NCI-H748 treated with DMSO at 0.1 percent for 48 hours (cell line): ENCODE measurements around the gene PRSS1.

Experiments
- DNase-seq: peaks from one replicate; lab custom pipeline; 2025; lab: John Stamatoyannopoulos, UW

PRSS1 gene

DNA sequence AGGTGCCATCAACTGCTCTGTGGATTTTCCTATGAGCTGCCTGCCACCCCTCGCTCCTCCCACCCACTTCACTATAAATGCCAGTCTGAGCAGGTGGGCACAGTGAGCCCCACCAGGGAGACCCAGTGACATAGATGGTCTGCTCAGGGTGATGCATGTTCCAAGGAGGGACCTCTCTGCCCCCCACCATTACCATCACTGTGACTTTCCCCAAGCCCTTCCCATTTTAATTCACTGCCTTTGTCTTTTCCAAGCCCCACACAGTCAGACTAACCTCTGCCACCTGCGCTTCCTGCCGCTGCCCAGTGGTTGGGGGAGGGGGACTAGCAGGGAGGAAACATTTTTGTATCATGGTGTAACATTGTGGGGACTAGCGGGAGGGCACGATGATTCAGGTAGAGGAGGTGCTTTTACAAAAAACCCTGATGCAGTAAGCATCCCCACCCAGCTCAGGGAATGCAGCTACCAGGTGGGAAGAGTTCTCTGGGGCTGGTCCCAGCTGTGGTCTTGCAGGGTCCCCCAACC lies 46.1 kb downstream of the PRSS1 start:
- DNase-seq, result no peak

DNA sequence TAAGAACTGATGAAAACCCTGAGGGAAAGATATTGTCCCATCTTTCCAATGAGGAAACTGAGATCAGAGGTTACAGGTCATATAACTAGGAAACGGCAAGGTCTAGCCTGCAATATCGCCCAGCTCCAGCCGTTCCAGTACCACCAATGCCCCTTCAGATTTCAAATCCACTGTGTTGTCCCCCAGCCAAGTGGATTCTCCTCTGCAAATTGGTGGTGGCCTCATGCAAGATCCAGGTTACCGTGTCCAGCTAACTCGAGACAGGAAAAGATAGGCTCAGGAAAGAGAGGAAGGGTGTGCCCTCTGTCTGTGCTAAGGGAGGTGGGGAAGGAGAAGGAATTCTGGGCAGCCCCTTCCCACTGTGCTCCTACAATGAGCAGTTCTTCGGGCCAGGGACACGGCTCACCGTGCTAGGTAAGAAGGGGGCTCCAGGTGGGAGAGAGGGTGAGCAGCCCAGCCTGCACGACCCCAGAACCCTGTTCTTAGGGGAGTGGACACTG lies 46.8 kb downstream of the PRSS1 start:
- DNase-seq, result no peak

DNA sequence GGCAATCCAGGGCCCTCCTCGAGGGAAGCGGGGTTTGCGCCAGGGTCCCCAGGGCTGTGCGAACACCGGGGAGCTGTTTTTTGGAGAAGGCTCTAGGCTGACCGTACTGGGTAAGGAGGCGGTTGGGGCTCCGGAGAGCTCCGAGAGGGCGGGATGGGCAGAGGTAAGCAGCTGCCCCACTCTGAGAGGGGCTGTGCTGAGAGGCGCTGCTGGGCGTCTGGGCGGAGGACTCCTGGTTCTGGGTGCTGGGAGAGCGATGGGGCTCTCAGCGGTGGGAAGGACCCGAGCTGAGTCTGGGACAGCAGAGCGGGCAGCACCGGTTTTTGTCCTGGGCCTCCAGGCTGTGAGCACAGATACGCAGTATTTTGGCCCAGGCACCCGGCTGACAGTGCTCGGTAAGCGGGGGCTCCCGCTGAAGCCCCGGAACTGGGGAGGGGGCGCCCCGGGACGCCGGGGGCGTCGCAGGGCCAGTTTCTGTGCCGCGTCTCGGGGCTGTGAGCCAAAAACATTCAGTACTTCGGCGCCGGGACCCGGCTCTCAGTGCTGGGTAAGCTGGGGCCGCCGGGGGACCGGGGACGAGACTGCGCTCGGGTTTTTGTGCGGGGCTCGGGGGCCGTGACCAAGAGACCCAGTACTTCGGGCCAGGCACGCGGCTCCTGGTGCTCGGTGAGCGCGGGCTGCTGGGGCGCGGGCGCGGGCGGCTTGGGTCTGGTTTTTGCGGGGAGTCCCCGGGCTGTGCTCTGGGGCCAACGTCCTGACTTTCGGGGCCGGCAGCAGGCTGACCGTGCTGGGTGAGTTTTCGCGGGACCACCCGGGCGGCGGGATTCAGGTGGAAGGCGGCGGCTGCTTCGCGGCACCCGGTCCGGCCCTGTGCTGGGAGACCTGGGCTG lies 47.5 kb downstream of the PRSS1 start:
- DNase-seq, result no peak

DNA sequence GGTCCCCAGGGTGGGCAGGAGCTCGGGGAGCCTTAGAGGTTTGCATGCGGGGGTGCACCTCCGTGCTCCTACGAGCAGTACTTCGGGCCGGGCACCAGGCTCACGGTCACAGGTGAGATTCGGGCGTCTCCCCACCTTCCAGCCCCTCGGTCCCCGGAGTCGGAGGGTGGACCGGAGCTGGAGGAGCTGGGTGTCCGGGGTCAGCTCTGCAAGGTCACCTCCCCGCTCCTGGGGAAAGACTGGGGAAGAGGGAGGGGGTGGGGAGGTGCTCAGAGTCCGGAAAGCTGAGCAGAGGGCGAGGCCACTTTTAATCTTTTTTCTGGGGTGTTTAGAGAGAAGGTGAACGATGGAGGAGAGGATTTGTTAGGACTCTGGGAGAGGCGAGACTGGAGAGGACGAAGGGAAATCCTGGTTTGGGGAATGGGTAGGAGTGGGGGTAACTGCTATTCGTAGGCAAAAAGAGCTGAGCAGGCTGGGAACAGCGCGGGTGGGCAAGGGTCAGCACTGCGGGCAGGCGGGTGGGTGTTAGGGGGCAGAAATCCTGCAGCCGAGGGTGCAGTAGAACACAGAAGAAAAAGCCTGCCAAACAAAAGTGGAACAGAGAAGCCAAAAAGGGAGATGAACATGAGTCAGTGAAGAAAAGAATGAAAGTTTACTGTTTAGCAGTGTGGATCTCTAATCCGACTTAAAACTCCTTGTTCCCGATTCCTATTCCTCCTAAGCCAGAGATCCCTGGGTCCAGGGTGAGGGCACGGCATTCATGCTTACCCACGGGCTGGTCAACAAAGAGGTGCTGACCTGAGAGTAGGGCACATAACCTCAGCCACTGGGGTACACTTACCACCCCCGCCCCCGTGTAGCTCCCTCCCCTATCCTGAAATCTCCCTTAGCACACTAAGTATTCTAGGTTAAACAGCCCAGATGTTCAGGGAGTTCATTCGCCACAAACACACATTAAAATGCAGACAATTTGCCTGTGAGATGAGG lies 48.4 kb downstream of the PRSS1 start:
- no peak for DNase-seq

DNA sequence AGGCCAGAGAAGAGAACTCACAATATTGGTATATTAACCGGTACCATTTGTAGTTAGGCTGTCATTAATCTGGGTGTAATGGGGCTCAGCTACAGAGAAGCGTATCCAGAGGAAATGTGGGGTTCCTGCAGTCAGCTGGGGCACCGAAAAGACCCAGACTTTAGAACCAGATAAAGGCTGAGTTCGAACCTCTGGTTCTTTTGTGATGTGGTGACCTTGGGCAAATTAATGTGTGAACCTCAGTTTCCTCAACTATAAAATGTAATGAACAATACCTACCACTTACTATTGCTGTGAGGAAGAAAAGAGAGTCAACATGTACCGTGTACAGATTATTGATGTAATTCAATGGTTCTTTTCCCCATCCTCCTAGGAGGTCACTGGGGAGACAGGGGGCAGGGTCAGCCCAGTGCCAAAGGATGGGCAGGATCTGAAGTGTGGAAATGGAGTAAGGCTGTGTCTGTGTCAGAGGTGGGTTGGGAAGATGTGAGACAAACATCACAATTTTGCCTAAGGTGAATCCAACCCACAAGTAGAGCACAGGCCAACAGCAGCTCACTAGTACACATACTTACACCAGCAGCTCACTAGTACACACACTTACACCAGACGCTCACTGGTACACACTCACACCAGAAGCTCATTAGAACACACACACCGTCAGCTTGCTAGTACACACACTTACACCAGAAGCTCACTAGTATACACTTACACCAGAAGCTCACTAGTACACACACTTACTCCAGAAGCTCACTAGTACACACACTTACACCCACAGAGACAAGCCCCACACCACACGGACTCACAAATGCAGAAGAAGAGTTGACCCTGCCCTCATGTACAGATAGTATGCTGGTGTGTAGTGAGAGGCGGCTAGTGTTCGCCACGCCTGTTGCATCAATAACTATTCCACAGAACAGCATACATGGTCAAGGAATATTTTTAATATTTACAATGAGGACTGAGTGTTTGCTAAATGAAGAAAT lies 49.5 kb downstream of the PRSS1 start:
- DNase-seq, result no peak

DNA sequence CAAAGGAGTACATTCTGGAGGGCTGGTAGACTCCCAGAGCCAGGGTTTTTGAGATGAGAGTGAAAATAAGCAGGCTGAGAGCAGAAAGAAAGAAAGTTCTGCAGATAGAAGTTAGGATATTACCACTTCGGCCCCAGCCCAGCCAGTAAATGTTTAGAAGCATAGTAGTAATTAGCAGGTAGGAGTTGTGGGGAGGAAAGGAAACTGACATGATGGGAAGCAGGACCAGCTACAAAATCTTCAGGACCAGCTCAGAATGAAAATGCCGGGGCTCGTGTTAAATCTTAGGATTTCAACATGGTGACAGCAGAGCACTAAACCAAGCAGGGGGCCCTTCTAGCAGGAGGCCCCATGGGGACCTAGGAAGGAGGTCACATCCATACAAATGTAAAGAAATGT lies 50.2 kb downstream of the PRSS1 start:
- no peak for DNase-seq

DNA sequence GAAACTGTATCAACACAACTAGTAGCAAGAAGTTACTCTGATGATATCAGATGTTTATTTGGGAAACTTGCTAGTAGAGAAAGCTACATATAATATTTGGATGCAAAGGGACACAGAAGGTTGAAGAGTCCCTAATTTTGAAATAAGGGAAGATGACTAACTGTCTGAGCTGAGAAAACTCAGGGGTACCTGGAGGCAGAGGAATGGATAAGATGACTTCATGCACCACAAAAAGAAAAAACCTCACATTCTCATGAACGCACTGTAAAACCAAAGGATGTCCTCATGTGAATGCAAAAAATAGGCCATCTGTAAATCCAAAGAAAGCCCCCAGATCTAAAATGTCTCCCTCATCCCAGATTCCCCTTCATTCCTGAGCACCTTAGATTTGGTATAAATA lies 50.8 kb downstream of the PRSS1 start:
- no peak for DNase-seq

DNA sequence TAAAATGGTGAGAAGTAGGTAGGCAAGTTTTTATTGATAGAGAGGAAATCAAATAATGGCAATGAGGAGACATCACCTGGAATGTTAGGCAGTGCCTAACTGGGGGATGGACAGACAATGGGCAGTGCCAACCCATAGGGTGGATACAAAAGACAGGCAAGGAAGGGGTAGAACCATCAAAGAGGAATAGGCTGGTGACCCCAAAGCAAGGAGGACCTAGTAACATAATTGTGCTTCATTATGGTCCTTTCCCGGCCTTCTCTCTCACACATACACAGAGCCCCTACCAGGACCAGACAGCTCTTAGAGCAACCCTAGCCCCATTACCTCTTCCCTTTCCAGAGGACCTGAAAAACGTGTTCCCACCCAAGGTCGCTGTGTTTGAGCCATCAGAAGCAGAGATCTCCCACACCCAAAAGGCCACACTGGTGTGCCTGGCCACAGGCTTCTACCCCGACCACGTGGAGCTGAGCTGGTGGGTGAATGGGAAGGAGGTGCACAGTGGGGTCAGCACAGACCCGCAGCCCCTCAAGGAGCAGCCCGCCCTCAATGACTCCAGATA lies 51.5 kb downstream of the PRSS1 start:
- no peak for DNase-seq

DNA sequence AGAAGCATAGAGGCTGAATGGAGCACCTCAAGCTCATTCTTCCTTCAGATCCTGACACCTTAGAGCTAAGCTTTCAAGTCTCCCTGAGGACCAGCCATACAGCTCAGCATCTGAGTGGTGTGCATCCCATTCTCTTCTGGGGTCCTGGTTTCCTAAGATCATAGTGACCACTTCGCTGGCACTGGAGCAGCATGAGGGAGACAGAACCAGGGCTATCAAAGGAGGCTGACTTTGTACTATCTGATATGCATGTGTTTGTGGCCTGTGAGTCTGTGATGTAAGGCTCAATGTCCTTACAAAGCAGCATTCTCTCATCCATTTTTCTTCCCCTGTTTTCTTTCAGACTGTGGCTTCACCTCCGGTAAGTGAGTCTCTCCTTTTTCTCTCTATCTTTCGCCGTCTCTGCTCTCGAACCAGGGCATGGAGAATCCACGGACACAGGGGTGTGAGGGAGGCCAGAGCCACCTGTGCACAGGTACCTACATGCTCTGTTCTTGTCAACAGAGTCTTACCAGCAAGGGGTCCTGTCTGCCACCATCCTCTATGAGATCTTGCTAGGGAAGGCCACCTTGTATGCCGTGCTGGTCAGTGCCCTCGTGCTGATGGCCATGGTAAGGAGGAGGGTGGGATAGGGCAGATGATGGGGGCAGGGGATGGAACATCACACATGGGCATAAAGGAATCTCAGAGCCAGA lies 52.5 kb downstream of the PRSS1 start:
- DNase-seq, result no peak

DNA sequence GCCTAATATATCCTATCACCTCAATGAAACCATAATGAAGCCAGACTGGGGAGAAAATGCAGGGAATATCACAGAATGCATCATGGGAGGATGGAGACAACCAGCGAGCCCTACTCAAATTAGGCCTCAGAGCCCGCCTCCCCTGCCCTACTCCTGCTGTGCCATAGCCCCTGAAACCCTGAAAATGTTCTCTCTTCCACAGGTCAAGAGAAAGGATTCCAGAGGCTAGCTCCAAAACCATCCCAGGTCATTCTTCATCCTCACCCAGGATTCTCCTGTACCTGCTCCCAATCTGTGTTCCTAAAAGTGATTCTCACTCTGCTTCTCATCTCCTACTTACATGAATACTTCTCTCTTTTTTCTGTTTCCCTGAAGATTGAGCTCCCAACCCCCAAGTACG lies 53.0 kb downstream of the PRSS1 start:
- no peak for DNase-seq
